Measurements from ENCODE around the gene ZRSR2.

The ZRSR2 gene

DNA sequence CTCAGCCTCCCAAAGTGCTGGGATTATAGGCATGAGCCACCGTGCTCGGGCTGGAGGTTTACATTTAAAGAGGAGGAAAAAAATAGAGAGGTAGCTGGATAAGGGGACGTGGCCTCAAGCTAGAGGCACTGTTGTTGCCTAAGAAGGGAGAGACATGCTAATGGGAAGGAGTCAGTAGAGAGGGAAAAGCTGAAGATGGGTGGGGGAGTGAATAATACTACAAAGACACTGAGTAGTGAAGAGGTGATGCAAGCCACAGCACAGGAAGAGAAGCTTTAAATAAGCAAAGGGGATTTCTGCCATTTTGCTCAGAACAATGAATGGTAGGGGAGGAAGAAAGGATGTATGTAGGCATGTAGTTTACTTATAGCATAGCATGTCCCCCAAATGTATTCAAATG, 75.9 kb downstream of the ZRSR2 start:
- TF ChIP-seq SIN3A (IDR thresholded peaks at IDR 0.05; ENCODE audit: borderline replicate concordance, insufficient read depth, low read length) (no peak), FOXP2 (optimal IDR thresholded peaks at IDR 0.05; ENCODE audit: borderline replicate concordance, extremely low read depth, extremely low read length, insufficient read depth) (no peak), POLR2AphosphoS5 (IDR thresholded peaks at IDR 0.05; ENCODE audit: low read depth, low read length) (no peak), TAF1 (IDR thresholded peaks at IDR 0.05; ENCODE audit: borderline replicate concordance, insufficient read depth, low read length) (no peak)
- TF ChIP-seq, protein P1, sequence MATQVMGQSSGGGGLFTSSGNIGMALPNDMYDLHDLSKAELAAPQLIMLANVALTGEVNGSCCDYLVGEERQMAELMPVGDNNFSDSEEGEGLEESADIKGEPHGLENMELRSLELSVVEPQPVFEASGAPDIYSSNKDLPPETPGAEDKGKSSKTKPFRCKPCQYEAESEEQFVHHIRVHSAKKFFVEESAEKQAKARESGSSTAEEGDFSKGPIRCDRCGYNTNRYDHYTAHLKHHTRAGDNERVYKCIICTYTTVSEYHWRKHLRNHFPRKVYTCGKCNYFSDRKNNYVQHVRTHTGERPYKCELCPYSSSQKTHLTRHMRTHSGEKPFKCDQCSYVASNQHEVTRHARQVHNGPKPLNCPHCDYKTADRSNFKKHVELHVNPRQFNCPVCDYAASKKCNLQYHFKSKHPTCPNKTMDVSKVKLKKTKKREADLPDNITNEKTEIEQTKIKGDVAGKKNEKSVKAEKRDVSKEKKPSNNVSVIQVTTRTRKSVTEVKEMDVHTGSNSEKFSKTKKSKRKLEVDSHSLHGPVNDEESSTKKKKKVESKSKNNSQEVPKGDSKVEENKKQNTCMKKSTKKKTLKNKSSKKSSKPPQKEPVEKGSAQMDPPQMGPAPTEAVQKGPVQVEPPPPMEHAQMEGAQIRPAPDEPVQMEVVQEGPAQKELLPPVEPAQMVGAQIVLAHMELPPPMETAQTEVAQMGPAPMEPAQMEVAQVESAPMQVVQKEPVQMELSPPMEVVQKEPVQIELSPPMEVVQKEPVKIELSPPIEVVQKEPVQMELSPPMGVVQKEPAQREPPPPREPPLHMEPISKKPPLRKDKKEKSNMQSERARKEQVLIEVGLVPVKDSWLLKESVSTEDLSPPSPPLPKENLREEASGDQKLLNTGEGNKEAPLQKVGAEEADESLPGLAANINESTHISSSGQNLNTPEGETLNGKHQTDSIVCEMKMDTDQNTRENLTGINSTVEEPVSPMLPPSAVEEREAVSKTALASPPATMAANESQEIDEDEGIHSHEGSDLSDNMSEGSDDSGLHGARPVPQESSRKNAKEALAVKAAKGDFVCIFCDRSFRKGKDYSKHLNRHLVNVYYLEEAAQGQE (IDR thresholded peaks at IDR 0.05; ENCODE audit: insufficient read depth in 1 of 2, low read depth in 2 of 2, low read length in 2 of 2), result no peak

DNA sequence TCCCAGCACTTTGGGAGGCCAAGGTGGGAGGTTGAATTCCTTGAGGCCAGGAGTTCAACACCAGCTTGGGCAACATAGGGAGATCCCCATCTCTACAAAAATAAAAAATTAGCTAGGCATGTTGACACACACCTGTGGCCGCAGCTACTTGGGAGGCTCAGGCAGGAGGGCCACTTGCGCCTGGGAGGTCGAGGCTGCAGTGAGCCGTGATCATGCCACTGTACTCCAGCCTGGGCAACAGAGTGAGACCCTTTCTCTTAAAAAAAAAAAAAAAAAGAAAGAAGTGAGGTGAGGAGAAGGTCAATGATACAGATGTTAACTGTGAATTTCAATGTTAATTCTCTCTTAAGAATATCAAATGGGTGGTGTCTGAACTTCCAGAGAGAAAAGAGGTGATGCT, 79.4 kb downstream of the ZRSR2 start:
- TF ChIP-seq SIN3A (IDR thresholded peaks at IDR 0.05; ENCODE audit: borderline replicate concordance, insufficient read depth, low read length) (no peak), POLR2AphosphoS5 (IDR thresholded peaks at IDR 0.05; ENCODE audit: low read depth, low read length) (no peak), TAF1 (IDR thresholded peaks at IDR 0.05; ENCODE audit: borderline replicate concordance, insufficient read depth, low read length) (no peak), FOXP2 (optimal IDR thresholded peaks at IDR 0.05; ENCODE audit: borderline replicate concordance, extremely low read depth, extremely low read length, insufficient read depth) (no peak)
- TF ChIP-seq, protein P1 (IDR thresholded peaks at IDR 0.05; ENCODE audit: insufficient read depth in 1 of 2, low read depth in 2 of 2, low read length in 2 of 2), result no peak

DNA sequence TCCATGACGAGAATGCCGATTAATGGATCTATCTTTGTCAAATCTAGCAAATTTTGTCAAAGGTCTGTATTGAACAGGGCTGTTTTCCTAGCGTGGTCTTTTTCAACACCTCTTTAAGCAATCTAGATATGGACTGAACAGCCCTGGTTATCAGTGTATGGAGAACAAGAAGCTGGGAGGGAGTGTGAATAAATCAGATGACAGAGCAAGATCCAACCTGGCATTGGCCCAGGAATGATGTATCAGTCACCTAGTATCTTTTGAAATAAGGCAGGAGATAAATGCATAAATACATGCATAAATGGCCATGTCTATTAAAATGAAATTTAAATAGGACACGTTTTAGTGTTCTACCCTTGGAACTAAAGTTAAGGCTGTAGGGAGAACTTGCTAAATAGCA, 80.0 kb downstream of the ZRSR2 start:
- TF ChIP-seq SIN3A (IDR thresholded peaks at IDR 0.05; ENCODE audit: borderline replicate concordance, insufficient read depth, low read length), result no peak
- TF ChIP-seq, protein P1 (IDR thresholded peaks at IDR 0.05; ENCODE audit: insufficient read depth in 1 of 2, low read depth in 2 of 2, low read length in 2 of 2), result no peak
- no peak for TF ChIP-seq POLR2AphosphoS5 (IDR thresholded peaks at IDR 0.05; ENCODE audit: low read depth, low read length)
- TF ChIP-seq TAF1 (IDR thresholded peaks at IDR 0.05; ENCODE audit: borderline replicate concordance, insufficient read depth, low read length), result no peak
- no peak for TF ChIP-seq FOXP2 (optimal IDR thresholded peaks at IDR 0.05; ENCODE audit: borderline replicate concordance, extremely low read depth, extremely low read length, insufficient read depth)

Data from PFSK-1 (cell line).